ENCODE measurements around the gene EHD3. TPM values are rescaled to one million over a fixed set of nuclear protein-coding genes. Genes with fewer than 3 reads are reported as not detected.

EHD3 gene
- total and polyA plus RNA-seq, 2 of the 4 experiments (the other 2 are of a cell fraction) = 29.1 to 39.8 TPM

DNA sequence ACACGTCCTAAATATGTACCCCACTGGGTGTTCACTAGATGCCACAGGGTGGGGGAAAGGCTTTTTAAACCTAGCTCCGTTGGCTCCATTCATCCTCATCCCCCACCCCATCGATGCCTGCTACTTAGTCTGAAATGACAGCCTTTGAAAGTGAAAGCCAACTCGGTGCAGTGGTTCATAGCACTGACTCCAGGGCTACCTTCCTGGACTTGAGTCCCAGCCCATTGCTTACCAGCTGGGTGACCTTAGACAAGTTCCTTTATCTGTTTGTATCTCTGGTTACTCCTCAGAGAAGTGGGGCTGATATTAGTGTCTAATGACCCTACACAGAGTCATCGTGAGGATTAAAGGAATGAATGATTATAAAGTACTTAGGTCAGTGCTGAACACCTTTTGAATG, 24.4 kb downstream of the EHD3 start:
- Histone ChIP-seq H3K27me3 (ENCODE audit: control insufficient read depth, insufficient read depth, low read length) (no peaks in the 10 kb centered on the region), H3K14ac (replicated peaks; ENCODE audit: low read depth, low read length) (no peak overlapping the region), H3K18ac (ENCODE audit: low read depth, low read length) (no peak overlapping the region), H2BK120ac (ENCODE audit: low read depth, low read length) (no peak overlapping the region), H3K79me1 (ENCODE audit: low read depth in 1 of 2, low read length in 2 of 2) (0 out of 4 replicates have a peak, but pooled peaks cover 0 to 3% of the 10 kb centered on the region in 2 experiments), H3K27ac (ENCODE audit: insufficient read depth, low read length) (no peak overlapping the region), H2AK9ac (replicated peaks; ENCODE audit: low read depth, low read length, poor library complexity) (no peak overlapping the region), H3K9ac (ENCODE audit: low read depth, low read length) (no peak overlapping the region), H2AFZ (replicated peaks; ENCODE audit: low read length, poor library complexity) (no peak overlapping the region), H3K56ac (ENCODE audit: extremely low read depth, insufficient read depth, low read length) (no peak overlapping the region), H2AK5ac (ENCODE audit: low read depth, low read length) (no peak overlapping the region), H4K5ac (ENCODE audit: low read depth, low read length) (no peak overlapping the region), H3K9me3 (ENCODE audit: control insufficient read depth, insufficient read depth, low read length) (no peaks in the 10 kb centered on the region), H2BK15ac (ENCODE audit: low read depth, low read length) (no peak overlapping the region), H3K23ac (ENCODE audit: low read depth, low read length) (no peak overlapping the region), H3K9me1 (ENCODE audit: insufficient read depth, low read length) (peaks cover 11% of the 10 kb centered on the region; the same call in 1 of the 2 replicates), H3K4me3 (ENCODE audit: insufficient read depth, low read depth, low read length) (no peak overlapping the region), H2BK20ac (ENCODE audit: low read depth, low read length) (no peak overlapping the region), H4K20me1 (ENCODE audit: insufficient read depth, low read length) (no peaks in the 10 kb centered on the region), H3K4me1 (ENCODE audit: control insufficient read depth, insufficient read depth, low read length) (no peaks in the 10 kb centered on the region), H3K4me2 (ENCODE audit: low read depth, low read length) (no peak overlapping the region), H2BK5ac (ENCODE audit: low read depth, low read length, poor library complexity, severe bottlenecking) (no peak overlapping the region), H4K8ac (ENCODE audit: low read depth in 2 of 2, low read length in 2 of 2) (no peak overlapping the region), H3K36me3 (ENCODE audit: control insufficient read depth, insufficient read depth, low read length) (peaks cover 38% of the 10 kb centered on the region), H3K4ac (ENCODE audit: low read depth, low read length) (no peak overlapping the region), H4K91ac (ENCODE audit: insufficient read depth, low read depth, low read length) (no peak overlapping the region)
- POLR2A ChIA-PET (ENCODE audit: unreplicated experiment) = no interaction called here
- no TSS peak for BruUV-seq (replicated peaks)
- TF ChIP-seq BHLHE40 (IDR thresholded peaks at IDR 0.05; ENCODE audit: low read depth, low read length) (no peak), RFX5 (IDR thresholded peaks at IDR 0.05; ENCODE audit: low read depth, low read length) (no peak), NFE2L2 (IDR thresholded peaks at IDR 0.05; ENCODE audit: low read depth, low read length) (no peak), MXI1 (IDR thresholded peaks at IDR 0.05; ENCODE audit: borderline replicate concordance, low read depth, low read length) (no peak), CHD1 (IDR thresholded peaks at IDR 0.05; ENCODE audit: low read depth, low read length) (no peak), FOS (IDR thresholded peaks at IDR 0.05; ENCODE audit: low read depth, low read length) (no peak), RAD21 (IDR thresholded peaks at IDR 0.05; ENCODE audit: low read length) (no peak), CEBPB (IDR thresholded peaks at IDR 0.05; ENCODE audit: low read depth, low read length) (no peak), MAFK (IDR thresholded peaks at IDR 0.05; ENCODE audit: low read depth, low read length) (no peak)
- TF ChIP-seq, protein P1, sequence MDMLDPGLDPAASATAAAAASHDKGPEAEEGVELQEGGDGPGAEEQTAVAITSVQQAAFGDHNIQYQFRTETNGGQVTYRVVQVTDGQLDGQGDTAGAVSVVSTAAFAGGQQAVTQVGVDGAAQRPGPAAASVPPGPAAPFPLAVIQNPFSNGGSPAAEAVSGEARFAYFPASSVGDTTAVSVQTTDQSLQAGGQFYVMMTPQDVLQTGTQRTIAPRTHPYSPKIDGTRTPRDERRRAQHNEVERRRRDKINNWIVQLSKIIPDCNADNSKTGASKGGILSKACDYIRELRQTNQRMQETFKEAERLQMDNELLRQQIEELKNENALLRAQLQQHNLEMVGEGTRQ (IDR thresholded peaks at IDR 0.05; ENCODE audit: low read depth, low read length) = no peak
- TF ChIP-seq, protein P2, sequence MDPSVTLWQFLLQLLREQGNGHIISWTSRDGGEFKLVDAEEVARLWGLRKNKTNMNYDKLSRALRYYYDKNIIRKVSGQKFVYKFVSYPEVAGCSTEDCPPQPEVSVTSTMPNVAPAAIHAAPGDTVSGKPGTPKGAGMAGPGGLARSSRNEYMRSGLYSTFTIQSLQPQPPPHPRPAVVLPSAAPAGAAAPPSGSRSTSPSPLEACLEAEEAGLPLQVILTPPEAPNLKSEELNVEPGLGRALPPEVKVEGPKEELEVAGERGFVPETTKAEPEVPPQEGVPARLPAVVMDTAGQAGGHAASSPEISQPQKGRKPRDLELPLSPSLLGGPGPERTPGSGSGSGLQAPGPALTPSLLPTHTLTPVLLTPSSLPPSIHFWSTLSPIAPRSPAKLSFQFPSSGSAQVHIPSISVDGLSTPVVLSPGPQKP (IDR thresholded peaks at IDR 0.05; ENCODE audit: borderline replicate concordance, low read depth, low read length) = no peak
- TF ChIP-seq, protein P3, sequence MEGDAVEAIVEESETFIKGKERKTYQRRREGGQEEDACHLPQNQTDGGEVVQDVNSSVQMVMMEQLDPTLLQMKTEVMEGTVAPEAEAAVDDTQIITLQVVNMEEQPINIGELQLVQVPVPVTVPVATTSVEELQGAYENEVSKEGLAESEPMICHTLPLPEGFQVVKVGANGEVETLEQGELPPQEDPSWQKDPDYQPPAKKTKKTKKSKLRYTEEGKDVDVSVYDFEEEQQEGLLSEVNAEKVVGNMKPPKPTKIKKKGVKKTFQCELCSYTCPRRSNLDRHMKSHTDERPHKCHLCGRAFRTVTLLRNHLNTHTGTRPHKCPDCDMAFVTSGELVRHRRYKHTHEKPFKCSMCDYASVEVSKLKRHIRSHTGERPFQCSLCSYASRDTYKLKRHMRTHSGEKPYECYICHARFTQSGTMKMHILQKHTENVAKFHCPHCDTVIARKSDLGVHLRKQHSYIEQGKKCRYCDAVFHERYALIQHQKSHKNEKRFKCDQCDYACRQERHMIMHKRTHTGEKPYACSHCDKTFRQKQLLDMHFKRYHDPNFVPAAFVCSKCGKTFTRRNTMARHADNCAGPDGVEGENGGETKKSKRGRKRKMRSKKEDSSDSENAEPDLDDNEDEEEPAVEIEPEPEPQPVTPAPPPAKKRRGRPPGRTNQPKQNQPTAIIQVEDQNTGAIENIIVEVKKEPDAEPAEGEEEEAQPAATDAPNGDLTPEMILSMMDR (conservative IDR thresholded peaks at IDR 0.05; ENCODE audit: low read depth, low read length) = no peak
- intact Hi-C loops (cut with micrococcal nuclease) (no loop called here), in situ Hi-C loops (cut with MboI; ENCODE audit: low sequenced_read_pairs) (no loop called here), dilution Hi-C loops (cut with HindIII; ENCODE audit: low sequenced_read_pairs, unreplicated experiment) (no loop called here)
- DNase-seq = no peak
- ATAC-seq (ENCODE audit: low read depth) = no peak
- CTCF ChIA-PET = no interaction called here
- no CpG with 5 or more reads among the region's 5 CpGs for WGBS, 2 experiments (ENCODE audit: extremely low coverage in 2 of 2, insufficient read length in 1 of 2)
